GM12874 (cell line): ENCODE results near the gene ARHGAP15.

Experiments used
- CTCF ChIP-seq: IDR thresholded peaks from 2 replicates; pipeline ENCODE4 v1.5.1; 2011; ENCODE audit warnings: low read depth, mild to moderate bottlenecking, control low read depth, low read length, moderate library complexity; ENCODE audit not compliant: insufficient read depth

The ARHGAP15 gene

DNA sequence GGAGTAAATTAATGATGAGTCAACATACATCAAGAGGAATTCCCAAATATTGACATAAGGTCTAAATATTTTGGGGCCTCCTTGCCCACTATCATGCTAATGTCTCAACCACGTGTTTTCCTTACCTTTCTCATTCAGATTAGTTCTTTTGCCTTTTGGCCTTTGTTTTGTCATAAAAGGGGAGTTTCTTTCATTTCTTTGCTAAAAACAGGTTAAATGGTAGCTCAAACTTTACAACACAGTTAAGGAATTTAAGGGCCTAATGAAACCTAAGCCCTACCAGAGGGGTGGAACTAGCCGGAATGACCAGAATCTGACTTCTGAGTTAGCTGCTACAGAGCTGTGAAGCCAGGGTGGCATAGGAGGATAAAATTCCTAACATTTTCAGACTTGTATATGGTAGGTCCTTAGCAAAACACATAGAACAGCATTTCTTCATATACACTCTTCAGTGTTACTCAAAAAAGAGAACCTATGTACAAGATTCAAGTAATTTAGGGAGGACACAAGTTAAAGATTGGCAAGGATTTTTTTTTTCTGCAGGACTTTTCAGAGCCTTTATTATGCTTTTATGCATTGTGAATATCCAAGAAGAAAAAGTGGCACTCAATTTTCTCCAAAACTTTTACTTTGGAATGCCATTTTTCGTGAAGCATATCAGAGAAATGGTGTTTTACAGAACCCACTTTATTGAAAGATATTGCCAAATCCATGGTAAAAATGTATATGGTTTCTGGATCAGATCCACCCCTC lies 633.1 kb downstream of the ARHGAP15 start:
- TF ChIP-seq CTCF: no peak

DNA sequence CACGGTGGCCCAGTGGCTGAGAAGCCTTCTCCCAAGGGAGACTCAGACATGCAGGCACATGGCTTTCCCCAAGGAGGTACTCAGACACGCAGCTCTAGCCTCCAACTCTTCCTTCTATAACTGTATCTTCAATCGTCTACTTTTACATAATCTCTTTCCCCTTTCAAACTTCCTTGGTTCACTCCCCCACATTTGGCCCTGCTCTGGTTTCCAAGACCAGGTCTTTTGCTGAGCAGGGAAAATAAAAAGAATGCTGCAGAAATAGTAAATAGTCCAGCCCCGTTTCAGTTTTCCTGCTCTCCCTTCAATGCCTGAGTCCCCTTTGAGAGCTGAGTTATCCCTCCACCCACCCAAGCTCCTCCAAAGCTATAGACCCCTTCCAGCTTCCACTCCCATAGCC lies 635.0 kb downstream of the ARHGAP15 start:
- no peak for TF ChIP-seq CTCF

DNA sequence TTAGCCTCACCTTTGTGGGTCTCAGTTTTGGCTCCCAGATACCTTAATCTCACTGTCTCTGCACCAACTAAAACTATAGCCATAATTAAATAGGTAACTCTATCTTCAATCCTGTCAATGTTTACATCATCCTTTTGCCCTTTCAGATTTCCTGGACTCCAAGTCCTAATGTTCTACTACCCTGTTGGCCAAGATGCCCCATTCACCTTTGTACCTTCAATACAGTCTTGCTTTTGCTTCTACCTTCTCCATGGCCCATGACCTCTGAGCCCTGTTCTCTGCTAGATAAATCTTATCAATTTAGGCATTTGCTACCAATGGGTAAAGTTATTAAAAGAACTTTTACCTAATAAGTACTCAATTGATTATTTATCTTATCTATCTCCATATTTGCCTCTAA lies 635.5 kb downstream of the ARHGAP15 start:
- TF ChIP-seq CTCF: no peak

- no peak for TF ChIP-seq CTCF
These were observed 639.8 kb downstream of the ARHGAP15 start for GRCh38 chr2:143768991-143769390.

- TF ChIP-seq CTCF: no peak
These were observed 642.7 kb downstream of the ARHGAP15 start for GRCh38 chr2:143771939-143772338.

DNA sequence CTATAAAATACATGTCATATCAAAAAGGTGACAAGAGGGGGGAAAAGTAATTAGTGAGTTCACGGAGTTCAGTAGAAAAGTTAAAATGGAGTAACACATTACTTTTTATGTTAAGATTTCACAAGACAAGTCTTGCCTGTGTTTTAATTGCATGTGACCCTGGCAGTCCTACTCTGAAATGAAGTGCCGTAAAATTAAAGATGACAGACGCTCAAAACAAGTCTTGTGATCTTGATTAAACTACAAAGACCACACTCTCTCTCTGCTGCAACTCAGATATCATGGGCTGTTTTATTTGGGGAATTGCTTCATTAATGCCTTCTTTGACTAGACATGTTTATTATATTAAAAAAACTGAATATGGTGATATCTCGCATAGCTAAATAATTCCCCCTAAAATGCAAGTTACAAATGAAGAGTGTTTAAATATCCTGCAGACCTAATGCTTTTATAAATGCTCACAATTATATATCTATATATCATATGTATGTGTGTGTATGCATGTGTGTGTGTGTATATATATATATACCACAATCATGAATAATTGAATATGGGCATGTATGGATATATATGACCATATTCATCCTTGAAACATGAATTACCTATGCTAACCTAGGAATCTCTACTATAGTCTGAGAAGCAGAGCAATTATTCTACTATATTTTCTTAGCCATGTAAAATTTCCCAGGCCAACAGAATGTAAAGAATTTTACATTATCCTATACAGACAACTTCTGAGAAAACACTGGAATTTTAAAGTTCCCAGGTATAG lies 647.5 kb downstream of the ARHGAP15 start:
- TF ChIP-seq CTCF: no peak

DNA sequence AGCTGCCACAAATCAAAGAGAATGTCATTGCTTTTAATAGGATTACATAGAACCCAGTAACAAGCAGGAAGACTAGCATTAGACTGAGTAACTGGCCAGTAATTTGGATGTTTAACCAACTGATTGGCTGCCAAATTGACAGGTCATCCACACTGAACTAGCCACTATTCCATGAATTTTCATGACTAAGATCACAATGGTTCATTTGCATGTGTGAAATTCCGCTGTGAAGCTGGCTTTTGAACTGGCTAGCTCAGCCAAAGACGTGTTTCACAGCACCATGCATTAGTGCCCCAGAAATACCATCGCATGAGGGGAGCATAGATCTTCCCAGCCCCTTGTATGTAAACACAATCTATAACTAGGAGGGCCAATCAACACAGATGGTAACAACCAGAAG lies 649.8 kb downstream of the ARHGAP15 start:
- TF ChIP-seq CTCF: no peak
